Neural progenitor cell (in vitro differentiated cells): ENCODE results near the gene ZNF385A.

Source experiments
- CTCF ChIP-seq: fragments of 200-600 bp; sonication (generic); IDR thresholded peaks from 2 replicates; pipeline ENCODE4 v1.5.1; 2017; ENCODE audit warnings: antibody characterized with exemption, mild to moderate bottlenecking
- EZH2 ChIP-seq: fragments of 200-600 bp; sonication (generic); IDR thresholded peaks from 2 replicates; pipeline ENCODE4 v1.6.1; 2017; ENCODE audit warnings: antibody characterized with exemption, mild to moderate bottlenecking, moderate library complexity
- EZH2phosphoT487 ChIP-seq: fragments of 200-600 bp; sonication (generic); IDR thresholded peaks from 2 replicates; pipeline ENCODE4 v1.6.1; 2017; ENCODE audit warnings: antibody characterized with exemption

GRCh38 chr12:54397157-54397556 lies 12.6 kb upstream of the ZNF385A start:
- TF ChIP-seq CTCF: no peak
- no peak for TF ChIP-seq EZH2
- no peak for TF ChIP-seq EZH2phosphoT487
